GM21528 (cell line): ENCODE data around the gene SSRP1.
A peak's percentile ranks its signal among the peaks of the same experiment; 100 is the strongest.
"Not testable (repeated sequence)": the region's sequence is repeated elsewhere in the genome, so short reads cannot be mapped to it uniquely, and the experiment has no call there.

Experiments
- ATAC-seq: cut with Tn5 transposase; IDR thresholded peaks from one replicate; pipeline ENCODE4 v1.9.1; 2021; ENCODE audit warnings: mild to moderate bottlenecking, moderate library complexity; ENCODE audit not compliant: unreplicated experiment, low FRiP score

SSRP1 gene

DNA sequence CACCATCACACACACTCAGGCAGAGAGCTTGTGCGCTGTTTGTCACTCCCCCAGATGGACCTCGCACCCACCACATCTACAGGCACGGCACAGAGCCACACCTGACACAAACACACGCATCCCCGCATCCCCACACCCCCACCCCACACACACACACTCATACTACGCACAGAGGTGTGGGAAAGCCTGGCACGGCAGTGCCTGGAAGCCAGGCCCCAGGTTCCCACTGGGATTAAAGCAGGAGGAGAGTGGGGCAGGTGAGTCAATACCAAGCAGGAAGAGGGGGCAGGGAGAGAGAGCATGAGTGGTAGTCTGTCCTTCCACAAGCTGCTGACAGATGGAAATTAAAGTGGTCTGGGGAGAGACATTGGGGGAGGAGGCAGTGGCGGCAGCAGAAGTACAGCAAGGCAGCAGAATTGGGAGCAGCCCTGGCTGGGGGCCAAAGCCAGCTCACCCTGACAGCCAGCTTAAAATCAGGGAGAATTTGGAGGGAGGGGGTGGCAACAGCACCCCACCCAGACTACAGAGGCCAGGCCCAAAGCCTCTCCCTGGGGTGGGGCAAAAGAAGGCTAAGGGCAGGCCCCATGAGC is 31.6 kb downstream of the SSRP1 start:
- ATAC-seq = no peak

- no peak for ATAC-seq
These were observed 32.3 kb downstream of the SSRP1 start for GRCh38 chr11:57303280-57303989.

- ATAC-seq = no peak
These were observed 33.2 kb downstream of the SSRP1 start for GRCh38 chr11:57302489-57302888.

GRCh38 chr11:57301711-57302423 is 33.8 kb downstream of the SSRP1 start:
- ATAC-seq = no peak

- ATAC-seq = no peak
These were observed 34.9 kb downstream of the SSRP1 start for GRCh38 chr11:57300785-57301184.

- ATAC-seq = no peak
These were observed 36.4 kb downstream of the SSRP1 start for GRCh38 chr11:57299150-57299737.

- ATAC-seq = no peak
These were observed 38.5 kb downstream of the SSRP1 start for GRCh38 chr11:57297221-57297620.

DNA sequence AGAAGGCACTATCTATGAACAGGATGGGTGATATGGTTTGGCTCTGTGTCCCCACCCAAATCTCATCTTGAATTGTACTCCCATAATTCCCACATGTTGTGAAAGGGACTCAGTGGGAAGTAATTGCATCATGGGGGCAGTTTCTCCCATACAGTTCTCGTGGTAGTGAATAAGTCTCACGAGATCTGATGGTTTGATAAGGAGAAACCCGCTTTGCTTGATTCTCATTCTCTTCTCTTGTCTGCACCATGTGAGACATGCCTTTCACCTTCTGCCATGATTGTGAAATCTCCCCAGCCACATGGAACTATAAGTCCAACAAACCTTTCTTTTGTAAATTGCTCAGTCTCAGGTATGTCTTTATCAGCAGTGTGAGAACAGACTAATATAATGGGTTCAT is 39.5 kb downstream of the SSRP1 start:
- not testable (repeated sequence) for ATAC-seq

DNA sequence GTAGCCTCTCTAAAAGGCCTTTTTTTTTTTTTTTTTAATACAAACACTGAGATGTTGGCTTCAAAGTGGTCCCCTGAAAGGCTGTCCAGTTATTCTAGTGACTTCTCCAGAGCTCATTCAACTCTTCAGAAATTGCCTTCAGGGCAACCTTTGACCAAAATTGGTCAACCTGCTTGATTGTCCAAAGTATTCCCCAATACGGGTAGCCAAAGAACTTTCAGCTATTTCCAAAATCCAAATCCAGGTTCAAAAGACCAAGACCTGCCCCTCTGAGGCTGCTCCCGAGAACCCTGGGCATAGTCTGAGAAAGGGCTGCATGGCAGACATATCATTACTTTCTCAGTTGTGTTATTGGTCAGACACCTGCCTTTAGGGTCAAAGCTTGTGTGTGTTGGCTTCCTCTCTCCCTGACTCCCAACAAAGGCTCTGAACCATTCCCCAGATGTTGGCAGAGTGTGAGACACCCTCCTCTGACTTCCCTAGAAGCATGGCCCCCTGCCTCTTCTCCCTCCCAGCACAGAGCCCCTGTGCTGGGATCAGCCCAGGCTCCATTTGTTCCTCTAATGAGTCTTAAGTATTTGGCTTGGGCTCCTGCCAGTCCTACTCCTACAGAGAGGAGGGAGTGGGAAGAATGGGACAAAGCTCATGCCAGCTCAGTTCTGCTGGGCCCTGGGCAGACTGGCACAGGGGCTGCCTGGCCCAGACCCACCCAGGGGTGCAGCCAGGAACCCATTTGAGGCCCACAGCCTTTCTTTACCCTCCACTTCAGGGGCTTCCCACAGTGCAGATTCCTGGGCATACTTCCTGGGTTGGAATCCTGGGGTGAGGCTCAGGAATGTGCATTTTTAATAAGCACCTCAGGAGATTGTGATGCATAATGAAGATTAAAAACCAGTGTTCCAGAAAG is 41.2 kb downstream of the SSRP1 start:
- ATAC-seq = no peak

DNA sequence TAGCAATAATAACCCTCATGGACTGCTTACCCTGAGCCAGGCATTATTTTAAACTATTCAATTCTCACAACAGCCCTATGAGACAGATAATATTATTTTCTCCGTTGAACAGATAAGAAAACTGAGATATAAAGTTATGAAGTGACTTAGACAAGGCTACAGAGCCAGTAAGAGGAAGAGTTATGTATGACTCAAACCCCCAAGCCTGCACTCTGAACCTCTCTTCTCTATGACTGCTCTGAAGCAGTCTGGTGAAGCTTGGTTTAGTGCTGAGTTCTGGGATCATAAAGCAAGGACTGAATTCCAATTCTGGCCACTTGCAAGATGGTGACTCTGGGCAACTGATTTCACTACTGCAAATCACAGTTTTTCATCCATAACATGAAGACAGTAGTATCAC is 45.4 kb downstream of the SSRP1 start:
- no peak for ATAC-seq

GRCh38 chr11:57288771-57289579 is 46.7 kb downstream of the SSRP1 start:
- no peak for ATAC-seq

DNA sequence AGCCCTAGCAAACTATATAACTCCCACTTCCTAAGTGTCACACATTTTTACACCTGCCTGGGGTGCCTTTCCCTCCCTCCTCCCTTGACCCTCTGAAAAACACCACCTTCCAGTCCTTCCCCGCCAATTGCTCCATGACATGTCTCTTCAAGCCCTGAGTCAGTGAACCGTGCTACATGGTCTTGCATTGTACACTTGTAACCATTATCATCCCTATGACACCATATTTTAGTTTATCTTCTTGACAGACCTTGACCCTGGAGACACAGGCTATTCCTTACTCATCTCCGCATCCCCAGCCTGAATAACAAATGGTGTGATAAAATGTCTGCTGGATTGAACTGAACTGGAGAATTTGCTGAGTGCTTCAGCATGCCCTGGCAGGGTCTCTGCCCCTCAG is 47.8 kb downstream of the SSRP1 start:
- no peak for ATAC-seq

- ATAC-seq = no peak
These were observed 52.3 kb downstream of the SSRP1 start for GRCh38 chr11:57283231-57283990.

- ATAC-seq = not testable (repeated sequence)
These were observed 54.1 kb downstream of the SSRP1 start for GRCh38 chr11:57281546-57281945.

- ATAC-seq = no peak
These were observed 56.6 kb downstream of the SSRP1 start for GRCh38 chr11:57279116-57279515.

GRCh38 chr11:57278721-57279095 is 57.0 kb downstream of the SSRP1 start:
- no peak for ATAC-seq

- ATAC-seq = peak; percentile 67
These were observed 57.6 kb downstream of the SSRP1 start for GRCh38 chr11:57277845-57278720.
